PC-9 (cell line): Measurements from ENCODE around the gene DIPK1B. TPM values are rescaled to one million over a fixed set of nuclear protein-coding genes. Genes with fewer than 3 reads are reported as not detected.

Experiments
- BruUV-seq: library from RNA; stranded (reverse); fragments of 400-500 nt; replicated peaks from 2 replicates; lab custom pipeline; 2021; lab: Mats Ljungman, UMichigan
- CTCF ChIA-PET: fragments of 300-600 bp; sonication (Branson Sonifier 250); formaldehyde crosslinking; loops from one replicate; lab custom pipeline; 2022; ENCODE audit warnings: antibody characterized with exemption; lab: Charles Lee
- POLR2A ChIA-PET: fragments of 300-600 bp; sonication (Branson Sonifier 250); formaldehyde crosslinking; loops from one replicate; lab custom pipeline; 2022; ENCODE audit warnings: antibody characterized with exemption; ENCODE audit not compliant: unreplicated experiment; lab: Charles Lee
- DNase-seq, 2 experiments: peaks; one replicate each; pipeline versions ENCODE4 v3.0.0 to v3.0.0-alpha.2; 2015 to 2022; ENCODE audit warnings: mixed read lengths in 1 of 2
- H2AFZ ChIP-seq: fragments of 200-600 bp; sonication (generic); 2 replicates; pipeline ENCODE4 v1.8.1; 2017; ENCODE audit warnings: antibody characterized with exemption
- H3F3A ChIP-seq: fragments of 200-600 bp; sonication (generic); 2 replicates; pipeline ENCODE4 v1.8.1; 2017; ENCODE audit warnings: antibody characterized with exemption, mild to moderate bottlenecking, low read depth; ENCODE audit not compliant: insufficient read depth
- H3K27ac ChIP-seq: fragments of 200-600 bp; sonication (generic); 2 replicates; pipeline ENCODE4 v1.6.1; 2016; ENCODE audit warnings: mixed run types
- H3K27me3 ChIP-seq: fragments of 200-600 bp; sonication (generic); 2 replicates; pipeline ENCODE4 v1.6.1; 2016; ENCODE audit warnings: low read depth, mixed run types; ENCODE audit not compliant: insufficient read depth
- H3K36me3 ChIP-seq: fragments of 200-600 bp; sonication (generic); 2 replicates; pipeline ENCODE4 v1.6.1; 2016; ENCODE audit warnings: low read depth, mixed run types
- H3K4me1 ChIP-seq: fragments of 200-600 bp; sonication (generic); replicated peaks from 2 replicates; pipeline ENCODE4 v1.6.1; 2016; ENCODE audit warnings: mixed run types; ENCODE audit not compliant: insufficient read depth
- H3K4me2 ChIP-seq: fragments of 200-600 bp; sonication (generic); 2 replicates; pipeline ENCODE4 v1.6.1; 2017; ENCODE audit warnings: mixed run types
- H3K4me3 ChIP-seq: fragments of 200-600 bp; sonication (generic); 2 replicates; pipeline ENCODE4 v1.6.1; 2016; ENCODE audit warnings: mixed run types
- H3K79me2 ChIP-seq: fragments of 200-600 bp; sonication (generic); 2 replicates; pipeline ENCODE4 v1.6.1; 2017; ENCODE audit warnings: low read depth, mixed run types
- H3K9me2 ChIP-seq: fragments of 200-600 bp; sonication (generic); 2 replicates; pipeline ENCODE4 v1.8.1; 2017; ENCODE audit warnings: mild to moderate bottlenecking; ENCODE audit not compliant: insufficient read depth
- H3K9me3 ChIP-seq: fragments of 200-600 bp; sonication (generic); 2 replicates; pipeline ENCODE4 v1.8.1; 2016; ENCODE audit warnings: low read depth; ENCODE audit not compliant: insufficient read depth
- H4K20me1 ChIP-seq: fragments of 200-600 bp; sonication (generic); 2 replicates; pipeline ENCODE4 v1.8.1; 2017; ENCODE audit not compliant: insufficient read depth
- CTCF ChIP-seq: fragments of 200-600 bp; sonication (generic); conservative IDR thresholded peaks from 2 replicates; pipeline ENCODE4 v1.6.1; 2017; ENCODE audit warnings: mixed run types, antibody characterized with exemption, mild to moderate bottlenecking, moderate library complexity
- EZH2 ChIP-seq: fragments of 200-600 bp; sonication (generic); IDR thresholded peaks from 2 replicates; pipeline ENCODE4 v1.8.0; 2017; ENCODE audit warnings: antibody characterized with exemption, low read depth
- intact Hi-C: fragments of 100-400 bp; cut with micrococcal nuclease; formaldehyde crosslinking; loops from one replicate; pipeline ENCODE4 v1.10.0; 2022; ENCODE audit not compliant: unreplicated experiment
- total RNA-seq: library from RNA; stranded (reverse); gene quantifications from 2 replicates; pipeline ENCODE4 v1.2.3, GENCODE V29; 2021

DIPK1B gene
- total RNA-seq, 1 experiment from 2014 or later = 19.0 TPM

GRCh38 chr9:136686794-136687711, 25.3 kb upstream of the DIPK1B start, which contains the start of gene AGPAT2:
TSS of gene AGPAT2 (minus strand) at chr9:136687457. CDS start at chr9:136687357, 100 bp downstream.
- H3K79me2 ChIP-seq = peaks cover 29% of the 10 kb centered on the region
- no peaks in the 10 kb centered on the region for H3K9me3 ChIP-seq
- H2AFZ ChIP-seq = peak within 1 kb of the TSS; percentile 93
- peaks cover 12% of the 10 kb centered on the region; the same call in 1 of the 2 replicates for H3F3A ChIP-seq
- H3K36me3 ChIP-seq = no peaks in the 10 kb centered on the region
- H3K4me2 ChIP-seq = peak within 1 kb of the TSS; percentile 99
- ChIA-PET CTCF (interaction anchor here (0.6 kb wide), 2 partner anchors 15 to 203 kb away, joined by 3 to 8 read pairs; no protein-coding TSS in a partner anchor), POLR2A (no interaction called here)
- H3K27me3 ChIP-seq = no peaks in the 10 kb centered on the region
- peak within 1 kb of the TSS; percentile 90 for H3K4me3 ChIP-seq
- H3K9me2 ChIP-seq = no peaks in the 10 kb centered on the region
- TF ChIP-seq EZH2 (no peak), CTCF (no peak)
- DNase-seq = peak; percentile 37 to 86
- peaks cover 23% of the 10 kb centered on the region for H4K20me1 ChIP-seq
- intact Hi-C loops = no loop called here
- no TSS peak for BruUV-seq
- H3K4me1 ChIP-seq = peaks cover 23% of the 10 kb centered on the region
- H3K27ac ChIP-seq = peak within 1 kb of the TSS; percentile 61

- Histone ChIP-seq H2AFZ (peak overlapping the region; percentile 72), H3F3A (peaks cover 12% of the 10 kb centered on the region; the same call in 1 of the 2 replicates), H3K79me2 (peaks cover 26% of the 10 kb centered on the region), H3K9me2 (no peaks in the 10 kb centered on the region), H3K27ac (0 out of 2 replicates have a peak overlapping the region, but pooled peaks have one; percentile 47), H3K4me3 (peak overlapping the region; percentile 64; the same call in 1 of the 2 replicates), H3K4me1 (peaks cover 30% of the 10 kb centered on the region), H3K4me2 (peak overlapping the region; percentile 93), H4K20me1 (peaks cover 19% of the 10 kb centered on the region), H3K27me3 (no peaks in the 10 kb centered on the region), H3K36me3 (no peaks in the 10 kb centered on the region), H3K9me3 (no peaks in the 10 kb centered on the region)
- TF ChIP-seq CTCF (no peak), EZH2 (no peak)
- CTCF ChIA-PET = no interaction called here
- POLR2A ChIA-PET = no interaction called here
- BruUV-seq = no TSS peak
- intact Hi-C loops = no loop called here
- DNase-seq = peak; percentile 68 to 87
These were observed 24.6 kb upstream of the DIPK1B start for GRCh38 chr9:136687721-136688223.

- intact Hi-C loops = no loop called here
- Histone ChIP-seq H3K9me3 (no peaks in the 10 kb centered on the region), H3K4me3 (peak overlapping the region; percentile 64; the same call in 1 of the 2 replicates), H3K9me2 (no peaks in the 10 kb centered on the region), H3K36me3 (no peaks in the 10 kb centered on the region), H3K4me1 (peaks cover 37% of the 10 kb centered on the region), H3K4me2 (peak overlapping the region; percentile 93), H2AFZ (no peak overlapping the region), H3K27ac (no peak overlapping the region), H3F3A (peaks cover 19% of the 10 kb centered on the region; the same call in 1 of the 2 replicates), H3K27me3 (no peaks in the 10 kb centered on the region), H3K79me2 (peaks cover 26% of the 10 kb centered on the region), H4K20me1 (peaks cover 19% of the 10 kb centered on the region)
- DNase-seq = no peak
- BruUV-seq = TSS peak; percentile 83
- CTCF ChIA-PET = no interaction called here
- POLR2A ChIA-PET = interaction anchor here (0.5 kb wide), 1 partner anchor 18 kb away, joined by 12 read pairs; no protein-coding TSS in a partner anchor
- no peak for TF ChIP-seq EZH2
These were observed 23.9 kb upstream of the DIPK1B start for GRCh38 chr9:136688274-136689107.
